CD4-positive, alpha-beta T cell treated with Interleukin-15 for 1 hour (primary cell): ENCODE measurements around the gene ROCK1.
"Not testable (repeated sequence)": the region's sequence is repeated elsewhere in the genome, so short reads cannot be mapped to it uniquely, and the experiment has no call there.

Source experiments
- DNase-seq: peaks from one replicate; pipeline ENCODE4 v3.0.0-alpha.2; 2020

Gene ROCK1

DNA sequence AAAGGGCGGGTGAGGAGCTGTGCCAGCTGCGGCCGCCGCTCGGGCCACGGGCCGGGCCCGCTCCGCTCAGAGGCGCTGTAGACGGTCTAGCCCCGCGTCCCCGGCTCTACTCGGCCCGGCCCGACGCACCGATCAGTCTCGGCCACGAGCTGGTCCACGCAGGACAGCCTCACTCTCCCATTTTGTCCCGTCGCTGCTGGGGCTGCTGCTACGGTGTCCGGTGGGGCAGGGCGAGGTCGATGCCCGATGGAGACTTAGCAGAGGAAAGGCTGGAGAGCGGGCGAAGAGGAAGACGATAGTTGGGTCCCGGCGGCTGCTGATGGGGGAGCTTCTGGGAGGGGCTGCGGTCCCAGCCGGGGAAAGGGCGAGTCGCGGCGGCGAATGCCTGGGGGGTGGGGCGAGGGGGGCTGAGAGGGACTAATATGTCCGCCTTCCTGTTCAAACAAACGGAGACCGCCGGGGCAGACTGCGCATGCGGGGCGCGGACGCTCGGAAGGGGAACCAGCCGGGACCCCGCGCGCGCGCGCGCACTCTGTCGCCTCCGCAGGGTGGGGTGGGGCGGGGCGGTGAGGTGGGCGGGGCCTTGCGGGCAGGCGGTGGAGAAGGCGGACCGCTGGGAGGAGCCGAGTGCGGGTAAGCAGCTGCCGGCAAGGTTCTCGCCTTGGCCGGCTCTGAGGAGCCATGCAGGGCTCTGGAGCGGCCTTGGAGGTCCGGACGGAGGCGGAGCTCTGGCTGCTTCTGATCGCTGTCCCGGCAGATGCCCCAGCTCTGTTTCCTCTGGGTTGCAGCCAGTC lies at the start of gene ROCK1:
Gene ROCK1, minus strand, starts transcription at position 468 of the 794 bp plus-strand sequence. CDS start 903 bp downstream, outside the sequence.
- peak; percentile 99 for DNase-seq

DNA sequence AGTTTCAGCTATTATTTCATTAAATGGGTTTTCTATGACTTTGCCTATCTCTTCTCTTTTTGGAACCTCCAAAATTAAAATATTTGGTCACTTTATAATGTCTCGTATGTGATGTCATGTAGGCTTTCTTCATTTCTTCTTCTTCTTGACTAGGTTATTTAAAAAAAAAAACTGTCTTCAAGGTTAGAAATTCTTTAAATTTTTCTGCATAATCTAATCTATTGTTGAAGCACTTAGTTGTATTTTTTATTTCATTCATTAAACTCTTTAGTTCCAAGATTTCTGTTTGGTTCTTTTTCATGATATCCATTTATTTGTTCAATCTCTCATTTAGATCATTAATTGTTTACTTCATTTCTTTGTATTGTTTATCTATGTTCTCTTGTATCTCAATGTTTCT lies 43.8 kb upstream of the ROCK1 start:
- no peak for DNase-seq

DNA sequence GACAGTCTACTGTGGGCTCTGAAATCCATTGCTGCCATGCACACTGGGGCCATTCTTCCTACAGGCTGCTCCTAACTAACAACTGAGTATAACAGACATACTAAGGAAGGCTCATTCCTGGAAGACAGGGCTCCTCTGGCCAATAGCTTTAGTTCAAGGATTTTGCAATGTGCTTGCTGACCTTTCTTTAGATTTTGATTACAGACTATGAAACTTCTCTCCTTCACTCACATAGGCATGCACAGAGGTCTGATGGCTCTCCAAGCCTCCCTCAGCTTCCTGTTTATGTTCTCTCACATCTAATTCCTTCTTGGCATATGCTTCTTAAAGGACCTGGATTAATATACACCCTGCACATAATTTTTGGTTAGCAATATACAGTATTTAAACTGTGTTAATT lies 34.4 kb upstream of the ROCK1 start:
- DNase-seq = no peak

DNA sequence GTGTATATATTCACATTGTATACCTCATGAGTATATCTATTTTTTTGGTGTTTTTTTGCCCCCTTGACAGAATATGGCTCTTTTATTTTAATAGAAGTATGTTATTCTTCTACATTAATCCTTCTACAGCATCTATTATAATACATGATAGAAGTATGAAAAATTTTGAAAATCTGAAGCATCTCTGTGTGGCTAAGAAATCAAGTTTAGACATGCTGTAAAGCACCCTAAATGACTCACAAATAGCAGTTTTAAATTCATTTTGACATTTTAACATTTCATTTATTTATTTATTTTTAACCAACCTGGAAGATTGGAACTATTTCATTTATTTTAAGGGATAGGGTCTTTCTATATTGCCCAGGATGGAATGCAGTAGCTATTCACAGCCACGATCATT lies 33.8 kb upstream of the ROCK1 start:
- no peak for DNase-seq

DNA sequence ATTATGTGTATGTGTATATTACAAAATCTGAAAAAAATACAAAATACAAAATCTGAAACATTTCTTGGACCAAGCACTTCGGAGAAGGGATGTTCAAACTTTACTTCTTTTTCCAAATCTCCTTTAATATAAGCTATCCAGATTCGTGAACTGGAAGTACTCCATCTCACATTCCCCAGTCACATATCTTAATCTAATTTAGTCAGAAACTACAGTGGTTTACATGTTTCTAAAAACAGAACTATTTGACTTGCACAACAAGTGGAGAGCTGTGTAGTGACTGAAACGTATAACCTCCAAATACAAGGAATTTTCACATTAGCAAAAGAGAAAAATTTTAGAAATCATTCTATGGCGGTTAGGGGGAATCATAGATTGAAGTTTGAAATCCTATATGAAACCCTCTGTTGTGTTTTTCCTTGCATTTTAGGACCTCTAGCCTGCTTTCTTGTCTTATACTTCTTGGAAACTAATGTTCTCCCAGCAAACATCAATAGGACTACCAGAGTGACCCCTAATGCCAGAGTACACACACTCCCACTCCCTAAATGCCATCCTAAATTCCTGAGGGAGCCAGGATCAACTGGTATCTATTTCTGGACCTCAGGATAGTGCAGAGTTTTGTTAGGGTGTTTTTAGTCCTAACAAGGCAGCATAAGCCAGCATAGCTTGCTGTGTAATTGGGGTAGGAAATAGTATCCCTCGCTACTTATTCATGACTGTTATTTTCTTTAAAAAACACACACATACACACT lies 30.2 kb upstream of the ROCK1 start:
- DNase-seq = no peak

DNA sequence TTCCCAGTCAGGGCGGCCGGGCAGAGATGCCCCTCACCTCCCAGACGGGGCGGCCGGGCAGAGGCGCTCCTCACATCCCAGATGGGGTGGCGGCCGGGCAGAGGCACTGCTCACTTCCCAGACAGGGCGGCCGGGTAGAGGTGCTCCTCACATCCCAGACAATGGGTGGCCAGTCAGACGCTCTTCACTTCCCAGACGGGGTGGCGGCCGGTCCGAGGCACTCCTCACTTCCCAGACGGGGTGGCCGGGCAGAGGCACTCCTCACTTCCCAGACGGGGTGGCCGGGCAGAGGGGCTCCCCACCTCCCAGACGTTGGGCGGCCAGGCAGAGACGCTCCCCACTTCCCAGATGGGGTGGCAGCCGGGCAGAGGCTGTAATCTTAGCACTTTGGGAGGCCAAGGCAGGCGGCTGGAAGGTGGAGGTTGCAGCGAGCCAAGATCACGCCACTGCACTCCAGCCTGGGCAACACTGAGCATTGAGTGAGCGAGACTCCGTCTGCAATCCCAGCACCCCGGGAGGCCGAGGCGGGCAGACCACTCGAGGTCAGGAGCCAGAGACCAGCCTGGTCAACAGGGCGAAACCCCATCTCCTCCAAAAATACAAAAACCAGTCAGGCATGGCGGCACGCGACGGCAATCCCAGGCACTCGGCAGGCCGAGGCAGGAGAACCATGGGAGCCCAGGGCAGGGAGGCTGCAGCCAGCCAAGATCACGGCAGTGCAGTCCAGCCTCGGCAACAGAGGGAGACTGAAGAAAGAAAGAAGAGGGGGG lies 26.3 kb upstream of the ROCK1 start:
- not testable (repeated sequence) for DNase-seq

DNA sequence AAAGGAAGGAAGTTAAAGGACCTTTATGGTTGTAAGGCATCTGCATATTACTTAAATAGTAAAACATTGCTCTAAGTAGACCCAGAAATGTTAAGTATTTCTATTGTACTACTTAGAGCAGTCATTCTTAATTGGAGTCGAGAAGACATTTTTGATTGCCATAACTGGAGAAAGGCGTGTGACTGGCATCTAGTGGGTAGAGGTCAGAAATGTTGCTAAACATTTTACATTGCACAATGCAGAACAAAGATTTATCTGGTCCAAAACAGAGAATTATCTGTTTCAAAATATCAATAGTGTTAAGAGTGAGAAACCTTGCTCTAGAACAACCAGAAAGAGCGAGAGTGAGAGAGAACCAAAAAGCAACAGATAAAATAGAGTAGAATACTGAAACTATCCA lies 23.3 kb upstream of the ROCK1 start:
- no peak for DNase-seq

DNA sequence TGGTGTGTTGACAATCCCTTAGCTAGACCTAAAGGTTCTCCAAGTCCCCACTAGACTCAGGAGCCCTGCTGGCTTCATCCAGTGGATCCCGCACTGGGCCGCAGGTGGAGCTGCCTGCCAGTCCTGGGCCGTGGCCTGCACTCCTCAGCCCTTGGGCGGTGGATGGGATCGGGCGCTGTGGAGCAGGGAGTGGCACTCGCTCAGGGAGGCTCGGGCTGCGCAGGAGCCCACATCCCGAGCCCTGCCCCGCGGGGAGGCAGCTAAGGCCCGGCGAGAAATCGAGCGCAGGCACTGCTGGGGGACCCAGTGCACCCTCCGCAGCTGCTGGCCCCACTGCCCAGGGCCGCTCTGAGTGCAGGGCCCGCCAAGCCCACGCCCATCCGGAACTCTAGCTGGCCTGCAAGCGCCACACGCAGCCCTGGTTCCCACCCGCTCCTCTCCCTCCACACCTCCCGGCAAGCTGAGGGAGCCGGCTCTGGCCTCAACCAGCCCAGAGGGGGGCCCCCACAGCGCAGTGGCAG lies 20.8 kb upstream of the ROCK1 start:
- no peak for DNase-seq

DNA sequence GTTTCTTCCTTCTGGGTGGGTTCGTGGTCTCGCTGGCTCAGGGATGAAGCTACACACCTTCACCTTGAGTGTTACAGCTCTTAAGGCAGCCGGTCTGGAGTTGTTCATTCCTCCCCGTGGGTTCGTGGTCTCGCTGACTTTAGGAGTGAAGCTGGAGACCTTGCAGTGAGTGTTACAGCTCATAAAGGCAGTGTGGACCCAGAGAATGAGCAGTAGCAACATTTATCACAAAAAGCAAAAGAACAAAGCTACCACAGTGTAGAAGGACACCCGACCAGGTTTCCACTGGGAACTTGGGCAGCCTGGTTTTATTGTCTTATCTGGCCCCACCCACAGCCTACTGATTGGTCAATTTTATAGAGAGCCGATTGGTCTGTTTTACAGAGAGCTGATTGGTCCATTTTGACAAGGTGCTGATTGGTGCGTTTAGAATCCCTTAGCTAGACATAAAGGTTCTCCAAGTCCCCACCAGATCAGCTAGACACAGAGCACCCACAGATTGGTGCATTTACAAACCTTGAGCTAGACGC lies 20.1 kb upstream of the ROCK1 start:
- DNase-seq = no peak

DNA sequence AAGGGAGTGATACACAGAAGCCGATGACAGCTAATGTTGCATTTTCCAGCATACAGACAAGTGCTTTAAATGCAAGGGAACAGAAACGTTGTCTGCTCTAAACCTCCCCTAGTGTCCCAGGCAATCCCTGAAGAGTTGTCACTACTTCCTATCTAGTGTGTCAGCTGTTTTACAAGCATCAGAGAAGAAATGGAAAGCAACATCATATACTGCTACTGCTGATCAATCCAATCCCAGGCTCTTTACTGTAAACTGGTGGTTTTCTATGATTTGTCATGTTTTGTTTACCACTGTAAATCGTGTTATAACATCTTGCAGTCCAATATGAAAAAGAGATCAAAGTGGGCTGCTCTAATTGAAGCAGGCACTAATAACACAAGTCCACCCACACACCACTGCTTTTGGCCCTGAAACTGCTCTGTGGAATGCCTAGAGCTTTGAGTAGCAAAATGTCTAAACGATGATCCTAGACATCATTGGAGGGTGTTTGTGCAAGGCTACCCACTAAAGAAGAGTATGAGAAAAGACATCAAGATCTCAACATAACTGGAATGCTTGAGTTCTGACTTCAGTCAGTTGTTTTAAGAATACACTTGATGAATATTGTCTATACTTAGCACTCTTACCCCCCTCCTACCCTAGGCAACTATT lies 18.1 kb upstream of the ROCK1 start:
- no peak for DNase-seq

DNA sequence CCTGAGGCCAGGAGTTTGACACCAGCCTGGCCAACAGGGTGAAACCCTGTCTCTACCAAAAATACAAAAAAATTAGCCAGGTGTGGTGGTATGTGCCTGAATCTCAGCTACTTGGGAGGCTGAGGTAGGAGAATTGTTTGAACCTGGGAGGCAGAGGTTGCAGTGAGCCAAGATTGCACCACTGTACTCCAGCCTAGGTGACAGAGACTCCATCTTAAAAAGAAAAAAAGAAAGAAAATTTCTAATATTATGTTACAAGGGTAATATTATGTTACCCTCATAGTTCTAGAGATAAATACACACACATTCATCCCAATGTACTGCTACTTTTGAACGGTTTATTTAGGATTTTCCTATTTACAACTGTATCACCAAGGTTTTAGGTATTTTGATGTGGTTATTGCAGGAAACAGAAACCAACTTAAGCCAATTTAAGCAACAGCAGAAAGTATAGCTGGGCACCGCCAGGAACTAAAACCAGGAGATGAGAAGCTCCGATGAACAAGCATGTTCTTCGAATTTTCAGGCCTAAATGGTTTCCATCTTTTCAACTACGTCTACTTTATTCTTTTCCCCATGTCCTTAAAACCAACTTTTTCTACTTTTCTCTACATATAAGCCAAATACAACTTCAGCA lies 11.8 kb upstream of the ROCK1 start:
- no peak for DNase-seq

DNA sequence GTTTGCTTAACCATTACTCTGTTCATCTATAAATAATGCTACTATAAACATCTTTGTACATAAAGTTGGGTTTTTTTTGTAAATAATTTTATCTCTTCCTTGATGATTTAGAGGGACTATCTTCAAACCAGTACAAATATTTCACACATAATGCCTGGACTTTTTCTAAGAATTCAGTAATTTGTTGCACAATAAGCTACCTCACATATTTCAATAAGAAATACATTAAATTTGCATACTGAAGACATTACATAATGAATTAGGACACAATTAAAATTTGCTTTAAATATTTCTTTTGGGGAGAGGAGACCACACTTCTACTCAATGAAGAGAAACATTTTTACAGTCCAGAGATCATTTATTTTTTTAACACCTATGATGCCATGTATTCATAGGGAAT lies 7.2 kb upstream of the ROCK1 start:
- no peak for DNase-seq

DNA sequence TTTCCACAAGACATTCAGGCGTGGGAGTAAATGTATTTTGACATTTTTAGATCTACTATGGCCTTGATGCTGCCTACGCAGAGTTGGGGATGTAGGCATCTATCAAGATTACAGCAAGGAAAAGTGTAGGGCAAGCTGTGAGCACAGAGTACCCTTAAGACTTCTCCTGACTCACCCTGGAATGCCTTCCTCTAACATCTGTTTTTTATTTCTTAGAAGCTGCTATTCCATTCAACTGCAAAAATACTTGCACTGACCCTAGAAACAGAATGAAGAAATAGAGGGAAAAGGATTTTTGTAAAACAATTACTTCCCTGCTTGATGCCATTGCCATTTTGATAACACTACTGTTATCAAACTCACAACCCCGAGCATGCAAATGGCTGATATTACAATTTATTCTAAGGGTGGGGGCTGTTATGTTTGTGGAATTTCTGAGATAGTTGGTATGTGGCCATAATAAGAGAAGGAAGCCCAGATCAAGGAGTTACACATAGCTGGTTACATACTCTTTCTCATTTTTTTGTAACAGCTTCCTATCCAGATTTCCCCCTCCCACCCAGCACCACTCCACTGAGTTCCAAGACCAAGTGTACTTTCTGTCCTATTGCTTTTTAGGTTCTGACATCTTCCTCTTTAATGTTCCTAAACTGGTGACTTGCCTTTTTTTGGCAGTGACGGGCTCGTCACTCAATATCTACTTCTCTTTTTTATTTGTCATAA lies 6.0 kb upstream of the ROCK1 start:
- no peak for DNase-seq

DNA sequence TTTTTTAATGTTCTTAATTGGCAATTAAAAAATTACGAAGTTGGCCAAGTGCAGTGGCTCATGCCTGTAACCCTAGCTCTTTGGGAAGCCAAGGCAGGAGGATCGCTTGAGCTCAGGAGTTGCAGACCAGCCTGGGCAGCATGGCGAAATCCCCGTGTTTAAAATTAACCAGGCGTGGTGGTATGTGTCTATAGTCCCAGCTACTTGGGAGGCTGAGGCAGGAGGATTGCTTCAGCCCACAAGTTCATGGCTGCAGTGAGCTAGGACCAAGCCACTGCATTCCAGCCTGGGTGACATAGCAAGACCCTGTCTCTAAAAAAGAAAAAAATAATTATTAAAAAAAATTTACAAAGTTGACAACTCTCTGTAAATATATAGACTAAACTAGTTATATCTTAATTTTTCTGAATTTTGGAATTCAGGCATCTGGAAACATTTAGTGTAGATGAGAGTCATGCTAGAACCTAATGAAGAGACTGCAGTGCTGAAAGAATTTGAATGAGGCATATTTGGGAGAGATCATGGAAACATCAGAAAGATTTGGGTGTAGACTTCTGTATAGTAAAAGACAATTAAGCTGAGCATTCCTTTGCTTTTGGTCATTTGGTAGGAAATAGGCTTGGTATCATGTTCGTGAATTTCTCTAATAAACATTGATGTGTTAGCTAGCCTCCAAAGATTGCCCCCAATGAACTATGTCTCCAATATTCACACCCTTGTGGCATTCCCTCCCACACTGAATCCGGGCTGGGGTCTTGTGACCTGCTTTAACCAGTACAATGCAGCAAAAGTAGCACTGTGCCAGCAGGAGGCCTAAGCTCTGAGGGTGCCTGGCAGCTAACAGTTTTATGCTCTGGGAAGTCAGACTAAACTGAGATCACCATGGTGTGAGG lies 4.2 kb upstream of the ROCK1 start:
- no peak for DNase-seq

DNA sequence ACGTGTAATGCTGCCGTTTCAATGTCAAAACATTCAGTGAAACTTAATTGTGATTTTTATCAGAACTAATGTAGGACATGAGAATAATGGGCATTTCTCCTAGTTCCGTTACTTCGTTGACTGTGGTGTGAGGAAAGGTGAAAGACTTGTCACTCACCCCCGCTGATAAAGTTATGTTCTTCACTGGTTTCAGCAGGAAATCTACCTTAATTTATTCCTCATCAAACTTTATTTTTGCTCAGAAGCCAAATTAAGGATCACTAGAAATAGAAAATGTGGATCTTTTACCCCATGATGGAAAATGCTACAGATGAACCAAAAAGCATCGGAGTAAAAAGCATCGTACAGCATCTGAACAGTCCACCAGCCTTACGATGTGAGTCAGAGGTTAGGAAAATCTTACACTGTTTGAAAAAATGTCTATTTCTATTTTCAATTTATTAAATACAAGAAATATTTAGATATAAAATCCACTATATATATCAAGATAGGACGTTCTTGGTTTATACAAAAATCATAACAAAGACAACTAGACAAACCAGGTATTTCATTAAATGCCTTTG lies 1.0 kb upstream of the ROCK1 start:
- DNase-seq = no peak

DNA sequence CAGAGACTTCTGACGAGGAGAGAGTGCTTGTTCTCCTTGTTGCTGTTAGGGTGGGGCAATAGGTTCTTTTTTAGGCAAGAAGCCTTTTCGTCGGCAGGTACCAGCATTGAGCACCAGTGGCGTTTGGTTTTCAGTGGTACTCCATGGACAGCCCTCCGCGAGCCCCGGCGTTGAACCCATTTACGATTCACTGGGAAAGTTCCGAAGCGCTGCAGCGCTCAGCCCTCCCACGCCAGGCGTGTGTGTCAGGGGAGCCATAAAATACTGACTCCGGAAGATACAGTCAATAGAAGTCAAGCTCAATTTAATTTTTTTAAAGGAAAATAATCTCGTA lies 494 bp upstream of the ROCK1 start:
- no peak for DNase-seq

DNA sequence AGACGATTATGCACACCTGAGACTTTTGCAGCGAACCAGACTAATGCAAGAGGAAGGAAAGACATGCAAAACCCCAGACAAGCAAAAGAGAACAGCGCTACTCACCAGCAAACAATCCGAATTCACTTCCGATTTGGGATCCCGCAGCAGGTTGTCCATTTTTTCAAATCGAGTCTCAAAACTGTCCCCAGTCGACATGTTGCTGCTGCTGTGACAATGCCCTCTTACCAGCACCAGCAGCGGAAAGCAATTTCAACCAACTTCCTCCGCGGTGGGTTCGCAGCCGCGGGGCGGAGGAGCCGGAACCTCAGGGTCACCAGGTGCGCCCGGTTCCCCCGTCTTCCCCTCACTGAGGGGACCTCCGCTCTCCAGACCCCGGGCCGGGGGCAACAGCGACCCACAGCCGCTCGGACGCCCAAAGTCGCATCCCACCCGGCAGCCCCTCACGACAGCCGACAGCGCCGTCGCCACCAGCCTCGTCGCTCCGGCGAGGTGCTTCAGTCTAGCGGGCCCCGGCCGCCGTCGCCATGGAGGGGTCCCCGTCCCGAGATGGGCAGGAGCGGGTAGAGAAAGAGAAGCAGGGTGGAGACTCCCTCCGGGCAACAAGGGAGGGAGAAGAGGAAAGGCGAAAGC lies 784 bp downstream of the ROCK1 start:
- DNase-seq = peak; percentile 67

DNA sequence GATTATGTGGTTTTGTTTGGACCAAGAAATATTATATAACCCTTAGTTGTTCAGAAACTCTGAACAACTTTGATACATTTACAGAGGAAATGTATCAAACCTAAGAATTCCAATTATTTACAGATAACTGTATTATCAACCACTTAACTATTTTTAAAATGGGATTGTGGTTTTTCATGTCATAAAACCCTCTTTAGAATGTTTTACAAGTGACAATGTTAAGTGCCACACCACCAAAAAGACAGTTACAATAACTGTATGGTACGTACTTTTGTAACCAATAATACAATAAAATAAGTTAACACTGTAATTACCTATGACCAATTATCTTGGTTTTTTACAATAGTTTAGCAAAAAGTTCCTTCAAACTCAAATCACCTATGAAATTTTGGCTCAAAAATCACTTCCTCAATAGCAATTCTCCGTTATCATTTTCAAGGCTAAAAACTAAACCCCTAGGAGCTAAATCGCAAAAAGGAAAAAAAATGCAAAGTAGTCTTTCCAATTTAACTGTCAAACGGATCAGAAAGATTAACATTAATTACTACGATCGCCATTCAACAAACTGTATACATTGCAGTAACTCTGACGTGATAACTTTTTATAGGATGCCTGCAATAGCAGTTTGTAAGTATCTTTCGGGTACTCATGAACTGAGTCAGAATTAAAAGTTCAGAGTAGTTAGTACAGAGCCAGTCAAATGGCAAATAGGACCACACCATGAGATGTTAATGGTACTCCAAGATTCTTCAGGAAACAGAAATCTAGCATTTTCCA lies 1.5 kb downstream of the ROCK1 start:
- DNase-seq = no peak

DNA sequence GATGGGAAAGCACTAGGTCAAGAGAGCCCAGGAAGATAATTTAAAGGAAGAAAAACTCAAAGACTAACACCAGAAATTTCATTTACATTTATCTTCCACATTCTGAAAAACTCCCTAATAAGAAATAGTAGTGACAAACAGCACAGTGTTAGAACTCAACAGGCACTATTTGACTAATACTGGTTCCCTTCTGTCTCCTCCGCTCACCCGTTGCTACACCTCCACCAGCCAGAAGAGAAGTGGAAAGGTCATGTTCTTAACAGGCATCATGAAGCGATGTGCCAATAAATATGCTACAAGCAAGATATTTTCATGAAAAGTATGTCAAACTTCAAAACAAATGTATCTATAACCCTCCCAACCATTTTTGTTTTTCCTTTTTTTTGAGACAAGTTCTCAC lies 5.7 kb downstream of the ROCK1 start:
- DNase-seq = no peak
